Liver (tissue), 9 donors: ENCODE data around the gene PLCD3. TPM values are rescaled to one million over a fixed set of nuclear protein-coding genes. Genes with fewer than 3 reads are reported as not detected.

Experiments
- DNase-seq: peaks from one replicate; pipeline ENCODE4 v3.0.0-alpha.2; 2017; ENCODE audit warnings: low spot score
- H3K27ac ChIP-seq, 2 donors: one replicate each; pipeline ENCODE4 v1.7.0; 2013; ENCODE audit warnings: inconsistent platforms in 2 of 2, low read length in 2 of 2, control low read depth in 1 of 2, low read depth in 1 of 2, mild to moderate bottlenecking in 1 of 2
- H3K27me3 ChIP-seq, 4 donors: one replicate each; pipeline versions ENCODE4 v1.6.1 to v1.7.0; 2013; ENCODE audit warnings: low read length in 3 of 4, inconsistent platforms in 1 of 4, mild to moderate bottlenecking in 1 of 4, moderate library complexity in 1 of 4; ENCODE audit not compliant: control insufficient read depth in 4 of 4, insufficient read depth in 4 of 4
- H3K36me3 ChIP-seq, 4 donors: one replicate each; pipeline versions ENCODE4 v1.6.1 to v1.7.0; 2013; ENCODE audit warnings: low read length in 3 of 4, mild to moderate bottlenecking in 3 of 4, low read depth in 1 of 4, moderate library complexity in 1 of 4; ENCODE audit not compliant: control insufficient read depth in 4 of 4, insufficient read depth in 3 of 4
- H3K4me1 ChIP-seq, 4 donors: one replicate each; pipeline versions ENCODE4 v1.6.1 to v1.7.0; 2013; ENCODE audit warnings: low read length in 3 of 4, mild to moderate bottlenecking in 3 of 4, moderate library complexity in 1 of 4; ENCODE audit not compliant: control insufficient read depth in 4 of 4, insufficient read depth in 4 of 4
- H3K4me3 ChIP-seq, 3 donors: one replicate each; pipeline versions ENCODE4 v1.6.1 to v1.7.0; 2013; ENCODE audit warnings: low read length in 3 of 3, control low read depth in 1 of 3, low read depth in 1 of 3, mild to moderate bottlenecking in 1 of 3
- H3K9ac ChIP-seq, 2 donors: one replicate each; pipeline ENCODE4 v1.7.0; 2013; ENCODE audit warnings: low read length in 2 of 2, mild to moderate bottlenecking in 2 of 2, moderate library complexity in 2 of 2, control low read depth in 1 of 2, low read depth in 1 of 2
- H3K9me3 ChIP-seq, 4 donors: one replicate each; pipeline versions ENCODE4 v1.6.1 to v1.7.0; 2013; ENCODE audit warnings: low read length in 3 of 4; ENCODE audit not compliant: control insufficient read depth in 4 of 4
- EGR1 ChIP-seq, 2 donors: IDR thresholded peaks; 2 replicates each; pipeline ENCODE4 v1.6.1; 2016 to 2018; ENCODE audit warnings: antibody characterized with exemption in 2 of 2, low read depth in 2 of 2
- FOXA1 ChIP-seq: IDR thresholded peaks from 2 replicates; pipeline ENCODE4 v1.6.1; 2016; ENCODE audit warnings: antibody characterized with exemption
- FOXA2 ChIP-seq: IDR thresholded peaks from 2 replicates; pipeline ENCODE4 v1.6.1; 2016; ENCODE audit warnings: antibody characterized with exemption
- GABPA ChIP-seq, 2 donors: IDR thresholded peaks in 1 of 2; conservative IDR thresholded peaks in 1 of 2; 2 replicates each; pipeline ENCODE4 v1.6.1; 2016; ENCODE audit warnings: antibody characterized with exemption in 2 of 2, mild to moderate bottlenecking in 1 of 2, moderate library complexity in 1 of 2
- HNF4A ChIP-seq, 2 donors: conservative IDR thresholded peaks; 2 replicates each; pipeline ENCODE4 v1.6.1; 2016; ENCODE audit warnings: antibody characterized with exemption in 2 of 2, mild to moderate bottlenecking in 2 of 2
- HNF4G ChIP-seq: IDR thresholded peaks from 2 replicates; pipeline ENCODE4 v1.6.1; 2016; ENCODE audit warnings: antibody characterized with exemption
- JUND ChIP-seq, 2 donors: IDR thresholded peaks; 2 replicates each; pipeline ENCODE4 v1.6.1; 2016; ENCODE audit warnings: antibody characterized with exemption in 2 of 2
- NR2F2 ChIP-seq: IDR thresholded peaks from 2 replicates; pipeline ENCODE4 v1.6.1; 2016; ENCODE audit warnings: antibody characterized with exemption
- RAD21 ChIP-seq, 2 donors: IDR thresholded peaks; 2 replicates each; pipeline ENCODE4 v1.6.1; 2016; ENCODE audit warnings: antibody characterized with exemption in 2 of 2, mild to moderate bottlenecking in 2 of 2
- RXRA ChIP-seq, 2 donors: IDR thresholded peaks; 2 replicates each; pipeline ENCODE4 v1.6.1; 2017 to 2018; ENCODE audit warnings: antibody characterized with exemption in 2 of 2, mild to moderate bottlenecking in 1 of 2
- SP1 ChIP-seq: IDR thresholded peaks from 2 replicates; pipeline ENCODE4 v1.6.1; 2018; ENCODE audit warnings: antibody characterized with exemption, mild to moderate bottlenecking
- TAF1 ChIP-seq: conservative IDR thresholded peaks from 2 replicates; pipeline ENCODE4 v1.6.1; 2016; ENCODE audit warnings: antibody characterized with exemption, mild to moderate bottlenecking
- YY1 ChIP-seq: IDR thresholded peaks from 2 replicates; pipeline ENCODE4 v1.6.1; 2016; ENCODE audit warnings: antibody characterized with exemption, mild to moderate bottlenecking
- WGBS: extraction: QIAGEN DNeasy Blood & Tissue Kit; methylation state at CpG from one replicate; pipeline ENCODE4 v1.1.7; 2013; 5-methylcytosine and 5-hydroxymethylcytosine counted together
- polyA plus RNA-seq, 2 donors: library from polyadenylated mRNA; stranded (reverse) in 1 of 2; unstranded in 1 of 2; fragments of 200-250 nt in 1 of 2; fragments of >200 nt in 1 of 2; fragmentation: Nextera tagmentation in 1 of 2; extraction: Ambion mirVana in 1 of 2; gene quantifications; one replicate each; pipeline versions ENCODE4 v1.2.1 to v1.2.3, GENCODE V29; 2013 to 2015
- total RNA-seq, 2 donors: library from RNA; depleted of rRNA; stranded (reverse); fragments of >200 nt; gene quantifications; one replicate each; pipeline ENCODE4 v1.2.3, GENCODE V29; 2014
- TF ChIP-seq, protein P1 (sequence below): IDR thresholded peaks from 2 replicates; pipeline ENCODE4 v1.6.1; 2016; ENCODE audit warnings: antibody characterized with exemption
- TF ChIP-seq, protein P2 (sequence below): IDR thresholded peaks from 2 replicates; pipeline ENCODE4 v1.6.1; 2016; ENCODE audit warnings: antibody characterized with exemption, mild to moderate bottlenecking
- TF ChIP-seq, protein P3 (sequence below): IDR thresholded peaks from 2 replicates; pipeline ENCODE4 v1.6.1; 2016; ENCODE audit warnings: antibody characterized with exemption
- TF ChIP-seq, protein P4 (sequence below): fragments of 150-350 bp; IDR thresholded peaks from 2 replicates; pipeline ENCODE4 v1.5.1; 2017; ENCODE audit warnings: improper control_type of control experiment, low read depth, low read length; ENCODE audit not compliant: missing input control
- TF ChIP-seq, protein P5 (sequence below): IDR thresholded peaks from 2 replicates; pipeline ENCODE4 v1.6.1; 2016; ENCODE audit warnings: antibody characterized with exemption
- donor health status: healthy.
- donor health status: healthy.
- donor health status: healthy.
- donor health status: healthy.
- donor health status: healthy.

Gene PLCD3
- total and polyA plus RNA-seq, 4 donors, result 0.28 to 2.3 (median 1.4) TPM

DNA sequence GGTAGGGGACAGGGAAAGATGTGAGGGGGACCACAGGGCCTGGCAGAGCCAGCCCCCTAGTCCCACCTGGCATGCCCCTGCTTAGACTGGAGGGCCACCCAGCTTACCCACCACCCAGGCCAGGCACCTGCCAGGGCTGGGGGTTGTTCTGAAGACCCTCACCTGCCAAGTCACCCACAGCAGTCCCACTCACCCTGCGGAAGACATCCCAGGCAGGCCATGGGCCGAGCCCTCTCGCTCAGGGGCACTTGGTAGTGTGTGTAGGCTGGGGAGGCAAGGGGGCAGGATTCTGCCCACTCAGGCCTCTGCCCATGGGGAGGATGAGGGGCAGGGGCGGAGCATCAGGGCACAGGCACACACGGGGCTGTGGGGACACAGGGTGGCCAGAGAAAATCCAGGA is 4.0 kb downstream of the PLCD3 start:
- no peak overlapping the region for H3K9ac ChIP-seq

More for the DNA sequence above, 4.0 kb downstream of the PLCD3 start:
- no peak for DNase-seq
- H3K4me1 ChIP-seq, result peaks cover 0 to 14% (median 9%) of the 10 kb centered on the region in 4 donors
- no peak for TF ChIP-seq YY1
- TF ChIP-seq RAD21 (IDR thresholded peaks at IDR 0.05), result no peak
- no peak for TF ChIP-seq GABPA (IDR thresholded peaks at IDR 0.05 in 1 of 2, conservative IDR thresholded peaks at IDR 0.05 in 1 of 2)
- TF ChIP-seq NR2F2, result no peak
- no peak for TF ChIP-seq RXRA (IDR thresholded peaks at IDR 0.05)
- TF ChIP-seq JUND (IDR thresholded peaks at IDR 0.05), result no peak
- TF ChIP-seq, protein P1, sequence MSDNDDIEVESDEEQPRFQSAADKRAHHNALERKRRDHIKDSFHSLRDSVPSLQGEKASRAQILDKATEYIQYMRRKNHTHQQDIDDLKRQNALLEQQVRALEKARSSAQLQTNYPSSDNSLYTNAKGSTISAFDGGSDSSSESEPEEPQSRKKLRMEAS, result no peak
- TF ChIP-seq EGR1 (IDR thresholded peaks at IDR 0.05; ENCODE audit: low read depth in 2 of 2), result no peak
- TF ChIP-seq, protein P2, sequence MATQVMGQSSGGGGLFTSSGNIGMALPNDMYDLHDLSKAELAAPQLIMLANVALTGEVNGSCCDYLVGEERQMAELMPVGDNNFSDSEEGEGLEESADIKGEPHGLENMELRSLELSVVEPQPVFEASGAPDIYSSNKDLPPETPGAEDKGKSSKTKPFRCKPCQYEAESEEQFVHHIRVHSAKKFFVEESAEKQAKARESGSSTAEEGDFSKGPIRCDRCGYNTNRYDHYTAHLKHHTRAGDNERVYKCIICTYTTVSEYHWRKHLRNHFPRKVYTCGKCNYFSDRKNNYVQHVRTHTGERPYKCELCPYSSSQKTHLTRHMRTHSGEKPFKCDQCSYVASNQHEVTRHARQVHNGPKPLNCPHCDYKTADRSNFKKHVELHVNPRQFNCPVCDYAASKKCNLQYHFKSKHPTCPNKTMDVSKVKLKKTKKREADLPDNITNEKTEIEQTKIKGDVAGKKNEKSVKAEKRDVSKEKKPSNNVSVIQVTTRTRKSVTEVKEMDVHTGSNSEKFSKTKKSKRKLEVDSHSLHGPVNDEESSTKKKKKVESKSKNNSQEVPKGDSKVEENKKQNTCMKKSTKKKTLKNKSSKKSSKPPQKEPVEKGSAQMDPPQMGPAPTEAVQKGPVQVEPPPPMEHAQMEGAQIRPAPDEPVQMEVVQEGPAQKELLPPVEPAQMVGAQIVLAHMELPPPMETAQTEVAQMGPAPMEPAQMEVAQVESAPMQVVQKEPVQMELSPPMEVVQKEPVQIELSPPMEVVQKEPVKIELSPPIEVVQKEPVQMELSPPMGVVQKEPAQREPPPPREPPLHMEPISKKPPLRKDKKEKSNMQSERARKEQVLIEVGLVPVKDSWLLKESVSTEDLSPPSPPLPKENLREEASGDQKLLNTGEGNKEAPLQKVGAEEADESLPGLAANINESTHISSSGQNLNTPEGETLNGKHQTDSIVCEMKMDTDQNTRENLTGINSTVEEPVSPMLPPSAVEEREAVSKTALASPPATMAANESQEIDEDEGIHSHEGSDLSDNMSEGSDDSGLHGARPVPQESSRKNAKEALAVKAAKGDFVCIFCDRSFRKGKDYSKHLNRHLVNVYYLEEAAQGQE, result no peak
- TF ChIP-seq, protein P3, sequence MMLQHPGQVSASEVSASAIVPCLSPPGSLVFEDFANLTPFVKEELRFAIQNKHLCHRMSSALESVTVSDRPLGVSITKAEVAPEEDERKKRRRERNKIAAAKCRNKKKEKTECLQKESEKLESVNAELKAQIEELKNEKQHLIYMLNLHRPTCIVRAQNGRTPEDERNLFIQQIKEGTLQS, result no peak
- TF ChIP-seq HNF4G, result no peak
- TF ChIP-seq, protein P4, sequence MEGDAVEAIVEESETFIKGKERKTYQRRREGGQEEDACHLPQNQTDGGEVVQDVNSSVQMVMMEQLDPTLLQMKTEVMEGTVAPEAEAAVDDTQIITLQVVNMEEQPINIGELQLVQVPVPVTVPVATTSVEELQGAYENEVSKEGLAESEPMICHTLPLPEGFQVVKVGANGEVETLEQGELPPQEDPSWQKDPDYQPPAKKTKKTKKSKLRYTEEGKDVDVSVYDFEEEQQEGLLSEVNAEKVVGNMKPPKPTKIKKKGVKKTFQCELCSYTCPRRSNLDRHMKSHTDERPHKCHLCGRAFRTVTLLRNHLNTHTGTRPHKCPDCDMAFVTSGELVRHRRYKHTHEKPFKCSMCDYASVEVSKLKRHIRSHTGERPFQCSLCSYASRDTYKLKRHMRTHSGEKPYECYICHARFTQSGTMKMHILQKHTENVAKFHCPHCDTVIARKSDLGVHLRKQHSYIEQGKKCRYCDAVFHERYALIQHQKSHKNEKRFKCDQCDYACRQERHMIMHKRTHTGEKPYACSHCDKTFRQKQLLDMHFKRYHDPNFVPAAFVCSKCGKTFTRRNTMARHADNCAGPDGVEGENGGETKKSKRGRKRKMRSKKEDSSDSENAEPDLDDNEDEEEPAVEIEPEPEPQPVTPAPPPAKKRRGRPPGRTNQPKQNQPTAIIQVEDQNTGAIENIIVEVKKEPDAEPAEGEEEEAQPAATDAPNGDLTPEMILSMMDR, result no peak
- TF ChIP-seq, protein P5, sequence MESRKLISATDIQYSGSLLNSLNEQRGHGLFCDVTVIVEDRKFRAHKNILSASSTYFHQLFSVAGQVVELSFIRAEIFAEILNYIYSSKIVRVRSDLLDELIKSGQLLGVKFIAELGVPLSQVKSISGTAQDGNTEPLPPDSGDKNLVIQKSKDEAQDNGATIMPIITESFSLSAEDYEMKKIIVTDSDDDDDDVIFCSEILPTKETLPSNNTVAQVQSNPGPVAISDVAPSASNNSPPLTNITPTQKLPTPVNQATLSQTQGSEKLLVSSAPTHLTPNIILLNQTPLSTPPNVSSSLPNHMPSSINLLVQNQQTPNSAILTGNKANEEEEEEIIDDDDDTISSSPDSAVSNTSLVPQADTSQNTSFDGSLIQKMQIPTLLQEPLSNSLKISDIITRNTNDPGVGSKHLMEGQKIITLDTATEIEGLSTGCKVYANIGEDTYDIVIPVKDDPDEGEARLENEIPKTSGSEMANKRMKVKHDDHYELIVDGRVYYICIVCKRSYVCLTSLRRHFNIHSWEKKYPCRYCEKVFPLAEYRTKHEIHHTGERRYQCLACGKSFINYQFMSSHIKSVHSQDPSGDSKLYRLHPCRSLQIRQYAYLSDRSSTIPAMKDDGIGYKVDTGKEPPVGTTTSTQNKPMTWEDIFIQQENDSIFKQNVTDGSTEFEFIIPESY, result no peak
- no peak for TF ChIP-seq FOXA1
- TF ChIP-seq HNF4A (conservative IDR thresholded peaks at IDR 0.05), result no peak
- TF ChIP-seq TAF1, result no peak
- no peak for TF ChIP-seq FOXA2
- TF ChIP-seq SP1, result no peak
- no peak overlapping the region for H3K27ac ChIP-seq
- H3K36me3 ChIP-seq, result peaks cover 0 to 1% (median 0%) of the 10 kb centered on the region in 4 donors
- H3K9me3 ChIP-seq, result no peaks in the 10 kb centered on the region
- 88% methylated on average over 5 of the region's 5 CpGs for WGBS
- H3K27me3 ChIP-seq, result no peaks in the 10 kb centered on the region
- H3K4me3 ChIP-seq, result no peak overlapping the region
